G401 (cell line): ENCODE results near the gene GALNTL6. TPM values are rescaled to one million over a fixed set of nuclear protein-coding genes. Genes with fewer than 3 reads are reported as not detected.

ENCODE experiments used
- DNase-seq: peaks from one replicate; pipeline ENCODE4 v3.0.0-alpha.2; 2015; ENCODE audit warnings: low spot score
- in situ Hi-C: cut with HindIII; loops from 2 replicates; pipeline ENCODE4 v1.10.0; 2016; ENCODE audit warnings: low sequenced_read_pairs, mixed read lengths
- total RNA-seq: library from RNA; depleted of rRNA; stranded (reverse); fragments of >200 nt; shearing (Covaris generic); gene quantifications from 2 replicates; pipeline ENCODE4 v1.2.3, GENCODE V29; 2014

GALNTL6 gene
- total RNA-seq, 1 experiment from 2014 or later: not detected

DNA sequence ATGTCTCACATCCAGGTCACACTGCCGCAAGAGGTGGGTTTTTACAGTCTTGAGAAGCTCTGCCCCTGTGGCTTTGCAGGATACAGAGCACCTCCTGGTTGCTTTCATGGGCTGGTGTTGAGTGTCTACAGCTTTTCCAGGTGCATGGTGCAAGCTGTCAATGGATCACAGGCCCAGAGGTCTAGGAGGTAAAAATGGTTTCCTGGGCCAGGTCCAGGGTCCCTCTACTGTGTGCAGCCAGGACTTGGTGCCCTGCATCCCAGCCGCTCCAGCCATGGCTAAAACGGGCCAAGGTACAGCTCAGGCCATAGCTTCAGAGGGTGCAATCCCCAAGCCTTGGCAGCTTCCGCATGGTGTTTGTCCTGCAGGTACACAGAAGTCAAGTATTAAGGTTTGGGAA, 921.4 kb downstream of the GALNTL6 start:
- DNase-seq: no peak
- in situ Hi-C loops: no loop called here

DNA sequence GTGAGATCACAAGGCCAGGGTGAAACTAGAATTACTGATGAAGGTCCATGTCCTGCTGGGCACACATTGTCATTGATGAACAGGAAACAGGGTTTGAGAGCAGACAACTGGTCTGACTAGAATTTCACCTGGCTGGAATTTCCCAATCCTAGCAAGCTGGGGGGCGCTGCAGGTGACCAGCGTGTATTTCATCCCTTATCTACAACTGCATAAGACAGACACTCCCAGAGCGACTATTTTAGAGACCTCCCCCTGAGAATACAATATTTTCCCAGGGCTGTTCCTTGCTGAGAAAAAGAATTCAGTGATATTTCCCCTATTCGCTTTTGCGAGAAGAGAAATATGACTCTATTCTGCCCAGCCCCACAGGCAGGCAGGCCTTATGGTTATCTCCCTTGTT, 922.8 kb downstream of the GALNTL6 start:
- in situ Hi-C loops: no loop called here
- DNase-seq: no peak

DNA sequence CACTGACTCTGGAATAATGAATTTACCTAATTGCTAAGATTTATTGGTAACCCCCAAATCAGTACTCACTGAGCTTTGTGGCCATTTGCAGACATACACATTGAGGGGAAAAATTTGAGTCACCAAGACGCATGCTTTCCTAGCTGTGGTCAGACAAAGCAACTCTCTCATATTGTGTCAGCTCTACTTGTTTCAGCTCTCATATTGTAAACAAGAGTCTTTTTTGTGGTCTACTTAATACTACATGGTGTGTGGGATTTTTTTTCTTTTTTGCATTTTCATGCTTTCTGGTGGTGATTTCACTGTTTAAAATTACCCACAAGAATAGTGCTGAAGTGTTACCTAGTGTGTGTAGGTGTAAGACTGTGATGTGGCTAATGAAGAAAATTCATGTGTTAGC, 927.2 kb downstream of the GALNTL6 start:
- DNase-seq: no peak
- in situ Hi-C loops: no loop called here

DNA sequence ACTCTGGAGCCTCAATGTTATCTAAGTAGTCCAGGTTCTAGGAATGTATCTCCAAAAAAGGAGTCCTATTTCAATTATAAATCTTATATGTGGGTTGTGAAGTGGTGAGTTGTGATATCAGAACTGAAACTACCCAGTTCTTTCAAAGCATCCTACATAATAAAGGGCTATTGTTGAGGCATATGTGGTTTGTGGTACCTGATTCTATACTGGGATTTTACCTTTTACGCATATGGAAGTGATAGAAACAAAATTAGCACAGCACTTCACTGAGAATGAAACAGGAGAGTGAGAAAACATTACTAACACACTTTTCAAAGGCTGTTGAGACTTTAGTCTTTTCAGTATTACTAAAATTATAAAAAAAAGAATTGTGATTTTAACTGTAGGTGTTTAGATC, 937.7 kb downstream of the GALNTL6 start:
- in situ Hi-C loops: no loop called here
- no peak for DNase-seq

DNA sequence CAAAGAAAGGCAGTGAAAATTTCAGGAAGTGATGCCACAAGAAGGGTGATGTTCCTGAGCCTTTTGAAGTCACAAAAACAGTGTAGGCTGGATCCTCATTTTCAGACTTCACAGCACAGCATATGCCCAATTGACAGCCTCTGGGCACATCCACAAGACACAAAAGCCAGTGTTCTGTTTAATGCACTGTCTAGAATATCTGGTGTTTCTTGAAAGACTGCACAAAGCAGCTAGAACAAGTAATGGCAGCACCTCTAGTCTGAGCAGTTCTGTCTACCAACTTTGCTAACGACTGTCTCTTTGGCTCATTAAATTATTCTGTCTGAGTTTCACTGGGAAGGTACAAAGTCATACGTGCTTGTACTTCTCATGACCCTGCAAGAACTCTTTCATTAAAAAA, 938.3 kb downstream of the GALNTL6 start:
- no peak for DNase-seq
- in situ Hi-C loops: no loop called here

DNA sequence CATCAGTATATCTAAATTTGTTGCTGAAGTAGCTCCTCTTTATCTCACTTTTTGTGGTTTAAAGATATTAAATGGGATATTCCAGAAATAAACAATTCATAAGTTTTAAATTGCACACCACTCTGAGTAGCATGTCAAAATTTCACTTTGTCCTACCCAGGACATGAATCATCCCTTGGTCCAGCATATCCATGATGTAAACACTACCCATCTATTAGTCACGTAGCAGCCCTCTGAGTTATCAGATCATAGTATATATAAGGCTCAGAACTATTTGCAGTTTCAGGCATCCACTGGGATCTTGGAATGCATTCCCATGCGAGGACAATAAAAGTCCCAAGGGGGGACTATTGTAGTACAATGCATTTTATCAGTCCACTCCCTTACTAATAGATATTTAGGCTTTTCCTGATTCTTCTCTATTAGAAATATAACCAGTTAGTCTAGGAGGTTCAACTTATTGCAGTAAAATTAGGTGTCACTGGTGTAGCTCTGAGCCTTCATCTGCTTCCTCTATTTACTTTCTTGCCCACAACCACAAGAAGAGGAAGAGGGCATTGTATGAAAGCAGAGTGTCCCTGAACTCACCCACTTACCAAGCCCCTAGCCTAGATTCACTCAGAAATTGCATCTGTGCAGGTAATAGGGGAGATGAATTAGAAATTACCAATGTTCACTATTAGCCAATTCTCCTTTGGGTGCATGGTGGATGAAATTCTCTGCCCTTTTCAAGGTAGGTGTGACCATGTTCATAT, 945.6 kb downstream of the GALNTL6 start:
- no peak for DNase-seq
- in situ Hi-C loops: no loop called here

DNA sequence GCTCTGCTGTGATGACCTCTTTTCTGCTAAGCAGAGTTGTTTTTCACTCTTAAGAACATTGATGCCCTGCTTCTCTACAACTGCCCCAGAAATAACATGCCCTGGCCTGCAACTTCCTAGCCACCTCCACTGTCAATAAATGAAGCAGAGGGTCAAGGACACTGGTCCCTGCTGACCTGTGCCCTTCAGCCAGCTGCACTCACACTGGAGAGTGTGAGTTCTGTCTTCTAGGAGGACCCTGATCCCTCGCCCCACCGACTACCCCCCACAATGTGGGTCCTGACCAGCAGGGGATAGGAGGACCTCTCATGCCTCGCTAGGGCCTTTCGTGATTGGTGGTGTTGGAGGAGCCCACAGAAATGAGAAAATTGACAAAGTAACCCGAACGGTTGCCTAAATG, 947.3 kb downstream of the GALNTL6 start:
- in situ Hi-C loops: no loop called here
- DNase-seq: no peak

DNA sequence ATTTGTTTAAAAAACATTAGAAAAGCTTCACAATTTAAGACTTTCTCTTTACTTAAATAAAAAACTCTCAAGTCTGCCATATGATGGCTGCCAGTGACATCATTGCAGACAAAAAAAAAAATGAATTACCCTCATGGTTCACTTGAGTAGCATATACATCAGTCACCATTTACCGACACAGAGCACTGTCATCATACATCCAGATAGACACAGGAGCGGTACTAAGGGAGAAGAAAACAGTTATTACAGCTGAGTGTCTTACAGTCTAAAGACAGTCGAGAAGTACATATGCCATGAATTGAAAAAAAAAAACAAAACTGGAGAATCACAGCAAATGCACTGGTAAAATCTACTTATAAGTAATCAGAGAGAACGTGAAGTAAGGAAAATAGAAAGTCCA, 949.7 kb downstream of the GALNTL6 start:
- DNase-seq: no peak
- in situ Hi-C loops: no loop called here

DNA sequence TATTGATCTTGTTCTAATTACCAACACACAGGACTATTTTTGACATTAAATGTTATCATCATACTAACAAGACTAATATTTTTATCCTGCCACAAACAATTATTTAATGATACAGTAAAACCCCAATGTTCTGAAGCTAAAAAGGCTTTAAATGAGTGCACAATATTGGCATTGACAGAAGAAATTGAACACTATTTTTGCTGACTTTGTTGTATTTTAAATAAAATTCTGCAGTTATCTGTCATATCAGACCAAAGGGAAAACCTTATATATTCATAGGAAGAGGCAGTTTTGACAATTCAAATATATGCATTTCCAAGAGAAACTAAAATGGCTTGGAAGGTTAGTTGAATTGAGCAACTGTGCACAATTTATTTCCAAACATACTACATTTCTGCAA, 957.6 kb downstream of the GALNTL6 start:
- DNase-seq: no peak
- in situ Hi-C loops: no loop called here

DNA sequence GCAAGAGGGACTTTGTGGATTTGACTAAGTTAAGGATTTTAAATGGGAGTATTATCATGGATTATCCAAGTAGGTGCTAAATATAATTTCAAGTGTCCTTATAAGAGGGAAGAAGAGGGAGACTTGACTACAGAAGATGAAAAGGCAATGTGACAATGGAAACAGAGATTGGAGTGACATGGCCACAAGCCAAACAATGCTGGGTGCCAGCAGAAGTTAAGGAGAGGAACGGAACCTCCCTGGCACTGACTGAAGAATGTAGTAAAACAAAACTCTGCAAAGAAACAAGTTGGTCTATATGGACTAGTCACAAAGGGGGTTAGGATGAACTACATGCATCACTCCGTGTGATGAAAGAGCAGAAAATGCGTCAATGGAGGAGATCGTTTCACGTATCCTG, 959.6 kb downstream of the GALNTL6 start:
- in situ Hi-C loops: no loop called here
- DNase-seq: no peak

DNA sequence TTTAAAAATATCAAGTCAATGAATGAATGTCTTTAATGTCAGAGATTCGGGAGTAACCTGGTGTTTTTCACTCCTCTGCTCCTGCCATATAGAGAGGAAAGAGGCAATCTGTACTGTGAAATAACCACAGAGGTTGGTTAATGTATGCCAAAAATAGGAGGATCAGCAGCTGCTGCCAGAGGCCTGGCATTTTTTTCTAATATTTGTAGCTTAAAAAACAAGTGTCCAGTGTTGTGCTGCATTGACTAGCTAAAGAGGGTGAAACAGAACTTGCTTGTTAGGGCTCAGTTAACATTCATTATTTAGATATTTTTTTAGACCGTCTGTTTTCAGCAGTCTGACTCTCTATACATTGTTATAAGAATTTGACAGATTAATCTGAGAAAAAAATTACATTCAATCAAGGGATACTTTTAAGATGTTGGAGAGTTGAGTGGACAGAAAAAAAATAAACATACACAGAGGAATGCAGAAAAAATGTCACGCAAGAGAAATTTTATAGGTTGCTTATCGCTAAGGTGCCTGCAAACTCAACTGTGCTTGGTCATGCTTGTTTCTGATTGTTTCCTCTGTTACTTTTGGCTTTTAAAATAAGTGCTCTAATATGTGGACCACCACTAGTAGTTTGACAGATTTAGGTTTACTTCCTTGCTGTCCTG, 963.1 kb downstream of the GALNTL6 start:
- DNase-seq: no peak
- in situ Hi-C loops: no loop called here

DNA sequence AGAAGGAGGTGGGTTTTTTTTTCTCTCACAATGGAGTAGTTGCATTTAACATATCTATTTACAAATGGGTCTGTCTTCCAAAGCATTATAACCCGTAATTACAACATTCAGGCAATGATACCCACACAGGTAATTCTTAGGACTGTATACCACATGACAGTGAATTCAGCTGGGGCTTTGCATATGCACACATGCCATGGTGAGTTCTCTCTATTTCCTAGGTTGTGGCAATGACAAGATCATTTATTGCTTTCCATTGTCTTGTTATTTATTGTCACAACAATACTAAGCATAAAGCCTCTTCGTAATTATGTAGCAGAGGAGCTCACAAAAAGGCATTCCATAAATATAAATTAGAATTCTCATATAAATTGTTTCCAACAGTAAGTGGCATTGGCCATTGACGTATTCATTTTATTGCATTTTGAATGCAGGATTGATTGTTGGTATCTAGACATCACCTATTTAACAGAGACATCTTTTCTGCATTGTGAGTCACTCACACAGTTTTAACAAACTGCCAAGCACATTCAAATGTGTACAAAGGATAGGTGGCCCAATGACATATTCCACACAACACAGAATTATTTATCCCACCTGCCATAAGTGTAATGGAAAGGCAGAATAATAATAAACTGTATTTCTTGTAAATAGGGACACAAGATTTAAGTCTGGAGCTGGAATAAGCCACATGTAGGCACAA, 964.7 kb downstream of the GALNTL6 start:
- in situ Hi-C loops: no loop called here

DNA sequence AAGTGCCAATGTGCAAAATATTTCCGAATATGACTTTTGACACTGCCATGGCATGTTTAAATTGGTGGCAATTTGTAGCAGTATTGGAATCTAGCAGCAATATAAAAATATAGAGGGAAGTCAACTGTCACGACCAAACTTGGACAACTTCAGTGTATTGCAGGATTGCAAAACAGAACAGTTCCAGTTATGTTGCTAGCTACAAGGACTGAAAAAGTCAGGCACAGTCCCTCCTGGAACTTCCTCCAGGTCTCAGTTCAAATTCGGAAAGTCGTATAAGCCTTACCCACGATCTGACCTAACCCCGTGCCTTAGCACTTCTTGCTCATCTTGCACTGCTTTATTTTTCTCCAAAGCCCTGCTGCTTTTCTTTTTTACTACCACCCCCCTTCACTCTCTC, 965.4 kb downstream of the GALNTL6 start:
- in situ Hi-C loops: no loop called here

More for the DNA sequence above, 964.7 kb downstream of the GALNTL6 start:
- DNase-seq: no peak

DNA sequence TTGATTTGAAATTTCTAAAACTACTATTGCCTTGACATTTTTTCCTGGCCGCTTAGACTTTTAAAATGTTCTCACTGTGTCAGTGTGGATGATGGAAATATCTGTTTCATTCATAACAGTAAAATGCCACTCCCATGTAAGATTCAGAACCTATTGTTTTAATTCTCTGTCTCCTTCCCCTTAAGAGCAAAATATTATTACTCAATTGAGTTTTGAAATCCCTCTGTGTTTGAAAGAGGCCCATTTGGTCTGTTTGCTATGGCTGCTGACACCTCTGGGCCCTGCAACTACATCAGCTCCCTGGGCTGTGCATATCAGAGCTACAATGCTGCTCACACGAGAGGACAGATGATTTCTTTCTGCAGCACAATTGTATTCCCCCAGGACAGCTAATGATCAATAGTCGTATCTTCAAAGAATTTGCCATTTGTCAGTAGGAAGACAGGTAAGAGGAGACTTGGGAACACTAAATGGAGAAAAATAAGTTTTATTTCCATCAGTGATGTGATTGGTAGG, 967.4 kb downstream of the GALNTL6 start:
- in situ Hi-C loops: no loop called here
- no peak for DNase-seq

More for the DNA sequence above, 965.4 kb downstream of the GALNTL6 start:
- no peak for DNase-seq

DNA sequence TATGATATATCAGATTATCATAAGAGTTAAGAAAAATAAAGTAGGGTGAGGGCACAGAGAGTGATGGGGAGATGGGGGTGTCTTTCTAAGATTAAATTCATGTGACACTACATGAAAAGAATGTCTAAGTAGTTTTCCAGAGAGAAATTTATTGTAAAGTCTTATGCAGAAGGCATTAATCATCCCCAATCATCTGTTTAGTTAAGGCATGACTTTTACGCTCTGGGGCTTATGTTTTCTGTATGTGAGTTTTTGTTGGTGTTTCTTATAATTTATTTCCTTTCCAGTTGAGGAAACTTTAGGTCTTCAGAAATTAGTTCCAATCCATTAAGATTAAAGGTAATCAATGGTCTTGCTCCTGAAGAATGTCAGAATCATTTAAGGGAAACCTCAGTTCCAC, 972.4 kb downstream of the GALNTL6 start:
- no peak for DNase-seq
- in situ Hi-C loops: no loop called here

DNA sequence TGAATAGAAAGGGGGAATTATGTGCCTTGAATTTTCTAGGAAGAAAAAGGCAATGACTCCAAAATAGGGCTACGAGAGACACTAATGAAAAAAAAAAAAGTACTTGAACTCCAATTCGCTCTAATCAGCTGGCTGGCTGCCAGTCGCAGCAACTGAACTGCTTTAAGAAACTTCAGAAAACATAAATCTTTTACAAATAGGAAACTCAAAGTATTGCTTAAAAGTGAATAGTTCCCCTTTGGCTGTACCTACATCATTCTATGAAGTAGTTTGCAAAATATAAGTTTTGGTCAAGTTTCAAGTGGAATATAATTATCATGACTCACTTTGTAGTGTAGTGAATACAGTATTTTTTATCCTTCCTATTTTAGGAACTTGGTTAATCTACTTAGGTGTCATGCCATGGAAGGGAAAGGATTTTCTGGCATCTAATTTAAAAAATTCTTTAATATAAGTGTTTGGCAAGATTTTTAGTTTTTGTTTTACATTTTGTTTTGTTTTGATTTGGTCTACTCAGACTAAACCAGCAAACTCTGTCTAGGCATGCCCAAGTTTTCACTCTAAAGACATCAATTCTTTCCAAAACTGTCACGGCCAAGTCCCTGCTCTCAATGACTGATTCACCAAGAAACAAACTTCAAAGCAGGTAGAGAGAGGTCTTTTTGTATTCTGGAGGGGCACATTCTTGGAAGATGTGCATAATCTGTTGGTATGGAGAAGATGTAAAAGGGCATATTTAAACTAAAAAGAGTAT, 973.0 kb downstream of the GALNTL6 start:
- in situ Hi-C loops: no loop called here

DNA sequence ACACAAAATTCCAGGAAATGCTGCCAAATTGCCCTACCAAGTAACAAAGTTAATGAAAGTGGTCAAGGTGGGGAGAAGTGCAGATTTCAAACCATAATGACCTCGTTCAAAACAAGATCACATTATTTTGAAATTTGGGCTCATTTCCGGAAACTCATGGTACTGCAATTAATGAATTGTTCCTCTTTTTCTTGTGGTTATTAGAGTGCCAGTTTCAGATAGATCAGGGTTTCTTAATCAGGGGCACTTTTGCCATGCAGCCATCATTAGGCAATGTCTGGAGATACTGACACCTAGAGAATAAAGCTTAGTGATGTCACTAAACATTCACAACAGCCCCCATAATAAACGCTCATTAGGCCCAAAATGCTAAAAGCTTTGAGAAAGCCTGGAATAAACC, 973.9 kb downstream of the GALNTL6 start:
- in situ Hi-C loops: no loop called here
- DNase-seq: no peak

More for the DNA sequence above, 973.0 kb downstream of the GALNTL6 start:
- DNase-seq: no peak

DNA sequence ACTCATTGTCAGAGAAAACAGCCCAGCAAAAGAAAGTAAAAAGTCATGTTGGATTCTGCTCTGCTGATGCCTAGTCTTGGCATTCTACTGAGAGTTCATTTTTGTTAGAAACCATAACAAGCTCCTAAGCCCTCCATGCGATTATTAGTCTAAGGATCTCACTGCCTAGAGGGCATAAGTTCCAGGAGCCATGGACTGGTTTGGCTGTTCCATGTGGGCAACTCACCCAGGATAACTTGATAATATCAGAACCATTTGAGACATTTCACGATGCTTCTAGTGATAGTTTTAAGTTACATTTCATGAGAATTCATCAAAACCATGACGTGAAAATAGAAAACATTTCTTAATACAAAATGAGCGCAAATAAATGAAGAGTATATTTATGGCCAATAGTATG, 978.6 kb downstream of the GALNTL6 start:
- in situ Hi-C loops: no loop called here
- no peak for DNase-seq

DNA sequence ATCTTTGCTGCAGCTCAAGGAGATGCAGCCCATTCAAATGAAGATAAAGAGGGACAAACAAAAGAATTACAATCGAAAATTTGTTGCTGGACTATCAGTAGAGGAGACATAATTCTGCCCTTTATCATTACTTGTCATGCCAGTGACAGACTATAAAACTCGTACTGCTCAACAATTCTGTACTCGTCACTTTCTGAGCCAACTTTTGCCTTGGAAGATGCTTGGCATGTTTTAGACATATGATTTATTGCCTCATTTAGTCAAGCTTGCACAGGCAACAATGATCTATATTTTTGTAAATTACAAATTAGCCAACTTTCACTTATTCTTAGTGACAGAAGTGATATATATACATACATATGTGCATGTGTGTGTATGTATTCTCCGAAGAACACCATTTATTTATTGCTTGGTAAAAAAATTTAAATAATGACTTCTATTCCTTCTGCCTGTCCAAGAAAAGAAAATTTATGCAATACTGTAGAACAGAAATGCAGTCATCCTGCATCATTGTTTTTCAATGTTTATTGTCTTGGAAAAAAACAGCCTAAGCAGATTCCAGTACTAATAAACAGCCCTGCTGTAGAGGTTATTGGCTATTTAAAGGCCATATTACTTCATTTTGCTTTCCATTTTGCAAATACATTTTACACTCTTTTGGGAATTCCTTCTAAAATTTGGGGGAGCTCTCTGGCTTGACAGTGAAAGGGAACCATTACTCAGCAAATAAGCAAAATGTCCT, 980.5 kb downstream of the GALNTL6 start:
- in situ Hi-C loops: no loop called here
- DNase-seq: no peak
